WI38 (cell line): ENCODE measurements around the gene NRP1.

Experiments
- H3K4me3 ChIP-seq: 2 replicates; pipeline ENCODE4 v1.5.1; 2011; ENCODE audit warnings: low read depth, mild to moderate bottlenecking, control low read depth, low read length
- CTCF ChIP-seq: IDR thresholded peaks from 2 replicates; pipeline ENCODE4 v1.5.1; 2012; ENCODE audit warnings: low read depth, mild to moderate bottlenecking, control low read depth, low read length

NRP1 gene

GRCh38 chr10:33323721-33324120, 10.7 kb downstream of the NRP1 start:
- TF ChIP-seq CTCF = no peak
- H3K4me3 ChIP-seq = no peak overlapping the region

- H3K4me3 ChIP-seq = no peak overlapping the region
- TF ChIP-seq CTCF = no peak
Measured at GRCh38 chr10:33321516-33321915, 13.0 kb downstream of the NRP1 start.

- no peak for TF ChIP-seq CTCF
Measured at GRCh38 chr10:33320288-33320687, 14.2 kb downstream of the NRP1 start.

GRCh38 chr10:33315891-33316290, 18.6 kb downstream of the NRP1 start:
- no peak overlapping the region for H3K4me3 ChIP-seq
- TF ChIP-seq CTCF = no peak

More at GRCh38 chr10:33320288-33320687, 14.2 kb downstream of the NRP1 start:
- no peak overlapping the region for H3K4me3 ChIP-seq

- H3K4me3 ChIP-seq = no peak overlapping the region
- no peak for TF ChIP-seq CTCF
Measured at GRCh38 chr10:33314811-33315561, 19.5 kb downstream of the NRP1 start.

GRCh38 chr10:33311640-33312039, 22.8 kb downstream of the NRP1 start:
- TF ChIP-seq CTCF = no peak
- no peak overlapping the region for H3K4me3 ChIP-seq

- no peak for TF ChIP-seq CTCF
- no peak overlapping the region for H3K4me3 ChIP-seq
Measured at GRCh38 chr10:33310853-33311252, 23.6 kb downstream of the NRP1 start.
